AML-193 (cell line): ENCODE results near the gene TUBB6.

ENCODE experiments used
- DNase-seq, 2 experiments: peaks; one replicate each; lab custom pipeline; 2025; lab: John Stamatoyannopoulos, UW

TUBB6 gene

DNA sequence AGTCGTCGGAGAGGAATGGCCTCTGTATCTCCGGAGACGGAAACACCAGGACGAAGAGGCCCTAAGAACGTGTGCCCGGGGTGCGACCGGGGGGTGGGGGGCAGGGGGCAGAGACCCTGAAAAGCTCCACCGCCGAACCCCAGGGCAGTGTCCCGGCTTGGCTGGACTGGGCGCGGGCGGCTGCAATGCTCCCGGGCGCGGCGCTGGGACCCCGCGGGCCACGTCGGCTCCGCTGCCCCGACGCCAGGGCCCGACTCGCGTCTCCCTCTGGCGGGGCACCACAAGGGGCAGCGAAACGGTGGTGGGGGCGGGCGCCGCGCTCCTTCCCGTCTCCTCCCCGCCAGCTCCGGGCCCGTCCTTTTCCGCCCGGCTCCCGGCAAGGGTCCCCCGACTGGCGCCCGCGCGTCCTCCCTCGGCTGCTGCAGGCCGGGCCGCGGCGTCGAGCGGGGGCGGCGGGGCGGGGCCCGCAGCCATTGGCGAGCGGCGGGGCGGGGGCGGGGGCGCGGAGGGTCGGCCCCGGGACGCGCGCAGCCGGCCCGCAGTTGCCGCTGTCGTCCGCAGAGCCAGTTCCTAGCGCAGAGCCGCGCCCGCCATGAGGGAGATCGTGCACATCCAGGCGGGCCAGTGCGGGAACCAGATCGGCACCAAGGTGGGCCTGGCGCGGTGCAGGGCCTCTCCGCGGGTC, at the start of gene TUBB6:
Gene TUBB6, plus strand, starts transcription at position 541 of the 685 bp plus-strand sequence. Its CDS starts 52 bp downstream, at position 593.
- DNase-seq: no peak

GRCh38 chr18:12258719-12259705, 49.0 kb upstream of the TUBB6 start:
- no peak for DNase-seq

DNA sequence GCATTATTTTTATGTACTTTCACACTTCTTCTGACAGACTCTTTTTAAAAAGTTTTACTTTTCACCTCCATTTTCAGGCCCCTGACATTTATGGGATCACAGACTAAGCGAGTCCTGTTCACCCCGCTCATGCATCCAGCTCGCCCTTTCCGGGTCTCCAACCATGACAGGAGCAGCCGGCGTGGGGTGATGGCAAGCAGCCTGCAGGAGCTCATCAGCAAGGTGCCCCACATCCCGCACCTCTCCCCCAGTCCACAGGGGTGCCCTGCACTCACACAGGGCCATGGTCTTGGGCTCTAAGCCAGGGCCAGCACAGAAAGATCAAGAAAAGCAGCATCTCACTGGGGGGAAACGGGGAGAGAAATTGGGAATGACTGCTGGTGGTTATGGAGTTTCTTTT, 45.3 kb upstream of the TUBB6 start:
- DNase-seq: no peak

DNA sequence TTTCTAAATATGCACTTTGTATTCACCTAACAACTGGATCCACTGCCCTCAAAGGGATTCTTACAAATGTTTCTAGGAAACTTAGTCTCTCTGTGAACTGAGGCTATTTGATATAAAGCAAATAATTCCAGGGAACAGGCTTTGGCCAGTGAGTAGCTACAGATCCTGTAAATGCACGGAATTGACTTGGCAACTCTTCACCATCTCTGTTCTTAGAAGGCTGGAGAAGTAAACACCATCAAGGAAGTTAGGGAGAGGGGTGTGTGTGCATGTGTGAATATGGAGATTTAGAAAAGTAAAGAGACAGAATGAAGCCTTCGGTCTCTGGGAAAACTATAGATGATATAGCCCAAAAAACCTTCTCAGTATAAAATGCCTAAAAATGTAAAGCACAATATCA, 43.2 kb upstream of the TUBB6 start:
- no peak for DNase-seq

DNA sequence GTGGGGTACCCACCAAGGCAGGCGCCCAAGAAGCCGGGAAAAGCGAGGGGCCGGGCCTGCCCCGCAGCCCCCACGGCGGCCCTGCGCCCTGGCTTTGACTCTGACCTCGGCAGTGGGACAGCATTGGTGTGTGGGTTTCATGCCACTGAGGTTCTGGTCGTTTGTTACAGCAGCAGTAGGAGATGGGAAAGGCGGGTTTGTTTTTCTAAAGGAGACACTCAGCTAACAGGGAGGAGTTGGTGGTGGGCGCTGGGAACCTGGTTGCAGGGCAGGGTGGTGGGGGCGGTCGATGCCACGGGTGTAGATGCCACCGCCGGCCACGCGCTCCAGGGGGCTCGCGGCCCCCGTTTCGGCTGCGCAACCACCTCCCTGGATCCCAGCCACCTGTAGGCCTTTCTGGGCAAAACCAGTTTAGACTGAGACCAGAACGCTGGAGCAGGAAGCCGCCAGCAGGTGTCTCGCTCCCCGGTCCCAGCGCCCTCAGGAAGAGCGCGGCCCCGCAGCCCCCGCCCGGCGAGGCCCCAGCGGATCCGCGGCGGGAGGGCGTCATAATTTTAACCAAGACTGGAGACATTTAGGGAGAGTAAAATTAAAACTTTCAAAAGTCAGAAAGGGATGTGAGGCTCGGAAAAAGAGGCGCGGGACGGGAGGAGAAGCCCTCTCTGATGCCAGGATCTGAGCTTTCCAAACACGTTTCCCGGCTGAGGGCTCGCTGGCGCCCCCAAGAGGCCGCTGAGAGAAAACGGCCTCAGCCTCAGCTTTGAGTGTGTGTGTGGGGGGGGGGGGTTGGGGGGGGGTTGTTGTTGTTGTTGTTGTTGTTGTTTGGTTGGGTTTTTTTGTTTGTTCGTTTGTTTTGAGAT, 36.4 kb upstream of the TUBB6 start:
- peak; percentile 23 to 32 for DNase-seq

DNA sequence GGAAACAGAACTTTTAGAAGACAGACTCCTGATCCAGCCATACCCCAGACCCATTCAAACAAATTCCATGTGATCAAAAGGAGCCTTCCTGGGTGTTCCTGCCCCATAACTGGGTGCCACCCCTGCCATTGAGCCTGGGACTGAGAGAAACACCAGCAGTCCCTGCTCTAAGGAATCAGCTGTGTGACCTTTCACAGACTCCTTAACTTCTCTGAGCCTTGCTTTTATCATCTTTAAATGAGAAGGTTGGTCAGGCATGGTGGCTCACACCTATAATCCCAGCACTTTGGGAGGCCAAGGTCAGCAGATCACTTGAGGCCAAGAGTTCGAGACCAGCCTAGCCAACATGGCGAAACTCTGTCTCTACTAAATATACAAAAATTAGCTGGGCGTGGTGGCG, 33.2 kb upstream of the TUBB6 start:
- no peak for DNase-seq

- DNase-seq: no peak
Measured at GRCh38 chr18:12276736-12277554, 31.1 kb upstream of the TUBB6 start.

GRCh38 chr18:12278215-12278671, 29.8 kb upstream of the TUBB6 start:
- DNase-seq: no peak

DNA sequence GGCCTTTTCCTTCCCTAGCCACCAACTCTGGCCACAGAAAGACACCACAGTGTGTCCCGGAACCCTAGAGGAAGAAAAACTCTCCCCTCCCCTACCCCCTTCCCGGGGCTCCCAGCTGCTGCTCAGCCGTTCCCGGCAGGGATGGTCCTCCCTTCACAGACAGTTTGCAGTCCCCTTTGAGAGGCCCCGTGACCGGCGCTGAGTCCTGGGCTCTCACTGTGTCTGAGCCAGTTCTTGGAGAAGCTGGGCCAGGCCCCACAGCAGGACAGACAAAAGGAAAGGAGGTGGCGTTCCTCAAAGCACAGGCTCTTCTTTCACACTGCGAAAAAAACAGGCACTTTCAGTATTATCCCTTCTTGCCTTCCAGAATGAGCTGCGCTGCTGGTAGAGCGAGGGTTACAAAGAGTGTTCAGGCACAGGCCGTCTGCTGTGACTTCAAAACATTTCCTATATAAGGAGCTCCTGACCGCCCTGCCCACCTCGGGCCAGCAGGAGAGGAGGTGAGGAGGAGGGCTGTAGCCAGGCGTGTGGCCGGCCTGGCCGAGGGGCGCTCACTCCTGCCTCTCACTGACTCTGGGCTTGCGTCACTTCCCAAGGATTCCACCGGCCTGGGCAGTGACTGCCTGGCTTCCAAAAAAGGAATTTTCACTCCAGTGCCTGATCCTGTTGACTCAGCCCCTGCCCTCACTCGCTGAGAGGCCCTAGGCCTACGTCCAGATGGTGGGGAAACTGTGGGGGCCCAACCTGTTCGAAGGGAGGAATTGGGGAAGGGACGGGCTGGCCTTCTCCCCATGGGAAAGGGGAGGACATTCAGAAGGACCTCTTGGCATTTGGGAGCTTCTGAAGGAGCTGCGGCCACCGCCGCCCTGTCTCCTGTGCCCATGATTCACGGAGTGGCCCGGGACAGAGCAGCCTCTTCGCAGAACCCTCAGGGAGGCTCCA, 29.0 kb upstream of the TUBB6 start:
- DNase-seq: no peak

GRCh38 chr18:12279781-12280531, 28.1 kb upstream of the TUBB6 start:
- DNase-seq: no peak

- no peak for DNase-seq
Measured at GRCh38 chr18:12281861-12282260, 26.2 kb upstream of the TUBB6 start.

DNA sequence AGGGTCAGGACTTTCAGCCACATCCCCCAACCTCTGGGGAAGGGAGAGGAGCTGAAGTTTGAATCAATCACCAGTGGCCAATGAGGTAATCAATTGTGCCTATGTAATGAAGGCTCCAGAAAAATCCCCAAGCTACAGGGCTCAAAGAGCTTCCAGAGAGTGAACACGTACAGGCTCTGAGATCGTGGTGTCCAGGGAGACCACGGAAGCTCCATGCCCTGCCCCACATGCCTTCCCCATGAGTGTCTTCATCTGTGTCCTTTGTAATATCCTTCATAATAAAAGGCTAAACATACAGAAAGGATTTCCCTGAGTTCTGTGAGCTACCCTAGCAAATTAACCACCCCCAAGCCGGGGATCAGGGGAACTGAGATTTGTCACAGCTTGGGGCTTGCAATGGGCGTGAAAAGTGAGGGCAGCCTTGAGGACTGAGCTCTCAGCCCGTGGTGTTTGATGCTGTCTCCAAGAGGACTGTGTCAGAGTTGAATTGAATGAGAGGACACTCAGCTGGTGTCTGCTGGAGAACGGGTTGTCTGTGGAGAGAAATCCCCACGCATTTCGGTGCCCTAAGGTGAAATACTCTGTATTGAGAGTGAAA, 25.5 kb upstream of the TUBB6 start:
- DNase-seq: no peak

GRCh38 chr18:12283256-12283655, 24.8 kb upstream of the TUBB6 start:
- no peak for DNase-seq

DNA sequence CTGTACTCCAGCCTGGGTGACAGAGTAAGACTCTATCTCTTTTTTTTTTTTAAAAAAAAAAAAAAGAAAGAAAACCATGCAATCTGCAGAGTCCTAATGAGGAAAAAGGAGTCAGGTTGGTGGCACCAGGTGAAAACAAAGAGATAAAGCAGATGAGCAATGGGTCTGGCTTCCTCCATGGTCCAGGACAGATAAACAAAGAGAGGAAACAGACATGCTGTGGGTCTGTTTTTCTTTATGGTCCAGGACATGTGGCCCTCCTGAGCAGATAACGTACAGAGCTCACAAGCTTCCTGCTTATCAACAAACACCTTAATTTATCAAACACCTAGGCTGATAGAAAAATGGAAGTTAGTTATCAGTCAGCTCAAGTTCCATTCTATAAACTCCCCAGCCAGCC, 24.4 kb upstream of the TUBB6 start:
- DNase-seq: no peak

- DNase-seq: no peak
Measured at GRCh38 chr18:12287131-12287681, 20.8 kb upstream of the TUBB6 start.

- DNase-seq: no peak
Measured at GRCh38 chr18:12287684-12288402, 20.2 kb upstream of the TUBB6 start.

GRCh38 chr18:12288403-12288755, 19.7 kb upstream of the TUBB6 start:
- no peak for DNase-seq

DNA sequence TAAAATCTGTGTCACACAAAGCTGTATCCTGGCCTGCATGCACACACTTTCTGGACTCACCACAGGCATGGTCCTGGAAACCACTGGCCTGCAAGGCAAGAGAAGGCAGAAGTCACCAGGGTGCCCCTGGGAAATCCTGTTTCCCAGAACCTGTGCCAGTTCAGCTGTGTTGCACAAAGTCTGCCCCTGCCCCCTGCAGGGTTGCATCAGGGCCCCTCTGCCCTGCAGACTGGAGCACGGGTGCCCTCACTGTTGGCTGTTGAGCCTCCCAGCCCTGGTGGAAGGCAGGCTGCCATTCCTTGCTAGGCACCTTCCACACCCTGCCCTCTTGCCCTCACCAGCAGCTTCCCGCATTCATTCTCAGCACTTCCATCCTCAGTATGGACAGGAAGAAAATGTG, 18.0 kb upstream of the TUBB6 start:
- no peak for DNase-seq
